Astrocyte (in vitro differentiated cells and primary cell): Measurements from ENCODE around the gene TMEM270. TPM values are rescaled to one million over a fixed set of nuclear protein-coding genes. Genes with fewer than 3 reads are reported as not detected.
A peak's percentile ranks its signal among the peaks of the same experiment; 100 is the strongest.
"Not testable (repeated sequence)": the region's sequence is repeated elsewhere in the genome, so short reads cannot be mapped to it uniquely, and the experiment has no call there.

ENCODE experiments used
- DNase-seq: peaks from one replicate; pipeline ENCODE4 v3.0.0-alpha.2; 2010; ENCODE audit warnings: low read depth
- FAIRE-seq: peaks from 2 replicates; lab custom pipeline; 2011; peaks lifted over from hg19 to GRCh38; lab: Jason Lieb, UNC
- H2AFZ ChIP-seq: 2 replicates; pipeline ENCODE4 v1.6.0; 2012; ENCODE audit warnings: low read depth, low read length, inconsistent platforms
- H3K27ac ChIP-seq: 2 replicates; pipeline ENCODE4 v1.5.1; 2011; ENCODE audit warnings: low read depth, low read length, inconsistent platforms
- H3K27me3 ChIP-seq: 2 replicates; pipeline ENCODE4 v1.6.0; 2011; ENCODE audit warnings: low read length, inconsistent platforms; ENCODE audit not compliant: insufficient read depth
- H3K36me3 ChIP-seq: 2 replicates; pipeline ENCODE4 v1.5.1; 2011; ENCODE audit warnings: low read length, inconsistent platforms; ENCODE audit not compliant: insufficient read depth
- H3K4me1 ChIP-seq: 2 replicates; pipeline ENCODE4 v1.5.1; 2011; ENCODE audit warnings: low read length, inconsistent platforms; ENCODE audit not compliant: insufficient read depth
- H3K4me2 ChIP-seq: 2 replicates; pipeline ENCODE4 v1.6.0; 2012; ENCODE audit warnings: low read length, inconsistent platforms
- H3K4me3 ChIP-seq: 2 replicates; pipeline ENCODE4 v1.5.1; 2011; ENCODE audit warnings: low read depth, mild to moderate bottlenecking, low read length, inconsistent platforms; ENCODE audit not compliant: insufficient read depth
- H3K79me2 ChIP-seq: 2 replicates; pipeline ENCODE4 v1.6.0; 2012; ENCODE audit warnings: mild to moderate bottlenecking, low read length, inconsistent platforms; ENCODE audit not compliant: insufficient read depth
- H3K9ac ChIP-seq: 2 replicates; pipeline ENCODE4 v1.6.0; 2012; ENCODE audit warnings: mild to moderate bottlenecking, low read length, inconsistent platforms
- H3K9me3 ChIP-seq: 2 replicates; pipeline ENCODE4 v1.5.1; 2012; ENCODE audit warnings: low read depth, mild to moderate bottlenecking, low read length, inconsistent platforms; ENCODE audit not compliant: insufficient read depth
- H4K20me1 ChIP-seq: 2 replicates; pipeline ENCODE4 v1.6.0; 2012; ENCODE audit warnings: low read length, inconsistent platforms; ENCODE audit not compliant: insufficient read depth
- H3K27ac Mint-ChIP-seq: one replicate; pipeline ENCODE4 v1.8.0; 2021; ENCODE audit warnings: mild to moderate bottlenecking, mixed read lengths; ENCODE audit not compliant: unreplicated experiment
- H3K27me3 Mint-ChIP-seq: one replicate; pipeline ENCODE4 v1.8.0; 2021; ENCODE audit warnings: low read depth, mixed read lengths; ENCODE audit not compliant: unreplicated experiment
- H3K36me3 Mint-ChIP-seq: one replicate; pipeline ENCODE4 v1.8.0; 2021; ENCODE audit warnings: low read depth, mixed read lengths; ENCODE audit not compliant: unreplicated experiment
- H3K4me1 Mint-ChIP-seq: one replicate; pipeline ENCODE4 v1.8.0; 2021; ENCODE audit warnings: low read depth, mixed read lengths; ENCODE audit not compliant: unreplicated experiment
- H3K4me3 Mint-ChIP-seq: one replicate; pipeline ENCODE4 v1.8.0; 2021; ENCODE audit warnings: mild to moderate bottlenecking, moderate library complexity, mixed read lengths; ENCODE audit not compliant: unreplicated experiment
- H3K9me3 Mint-ChIP-seq: one replicate; pipeline ENCODE4 v1.8.0; 2021; ENCODE audit warnings: mild to moderate bottlenecking, mixed read lengths; ENCODE audit not compliant: unreplicated experiment
- EZH2 ChIP-seq: IDR thresholded peaks from 2 replicates; pipeline ENCODE4 v1.6.1; 2012; ENCODE audit warnings: mild to moderate bottlenecking, low read length, inconsistent platforms; ENCODE audit not compliant: insufficient read depth
- total RNA-seq: library from RNA; stranded (reverse); gene quantifications from 2 replicates; pipeline ENCODE4 v1.2.1, GENCODE V29; 2021
- TF ChIP-seq, protein P1 (sequence below): IDR thresholded peaks from 2 replicates; pipeline ENCODE4 v1.5.1; 2011; ENCODE audit warnings: low read depth, mild to moderate bottlenecking, inconsistent platforms, low read length, moderate library complexity; ENCODE audit not compliant: insufficient read depth

Gene TMEM270
- total RNA-seq, 1 donor from 2014 or later = not detected

DNA sequence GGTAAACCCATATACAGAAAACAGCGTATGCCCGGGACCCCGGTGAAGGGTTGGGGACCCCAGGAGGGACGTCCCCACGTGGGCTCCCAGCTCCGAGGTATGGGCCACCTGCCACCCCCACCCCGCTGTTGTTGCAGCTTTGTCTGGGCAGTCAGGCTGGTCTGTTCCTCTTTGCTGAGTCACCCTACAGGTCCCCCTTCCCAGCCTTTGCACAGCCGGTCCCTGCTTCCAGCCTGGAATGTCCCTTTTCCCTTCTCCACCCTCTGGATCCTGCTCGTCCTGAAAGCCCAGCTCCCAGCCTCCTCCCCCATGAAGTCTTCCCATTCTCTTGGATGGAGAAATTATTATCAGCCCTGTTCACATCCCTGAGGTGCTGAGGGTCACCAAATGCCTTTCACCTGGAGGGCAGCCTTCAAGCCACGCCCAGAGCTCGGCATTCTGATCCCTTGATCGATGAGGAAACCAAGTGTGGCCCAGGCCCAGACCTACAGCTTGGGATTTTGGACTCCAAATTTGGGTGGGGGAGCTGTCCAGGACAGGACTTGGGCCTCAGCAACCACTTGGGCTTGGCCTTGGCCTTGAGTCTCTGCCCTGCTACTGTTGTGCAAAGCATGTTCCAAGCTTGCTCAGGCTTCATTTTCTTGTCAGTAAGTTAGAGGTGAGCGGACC lies 27.6 kb upstream of the TMEM270 start:
- Histone ChIP-seq H3K27me3 (no peaks in the 10 kb centered on the region), H3K36me3 (no peaks in the 10 kb centered on the region), H4K20me1 (no peaks in the 10 kb centered on the region), H3K9ac (no peak overlapping the region), H3K27ac (no peak overlapping the region), H3K4me3 (no peak overlapping the region), H3K9me3 (no peaks in the 10 kb centered on the region), H3K79me2 (no peaks in the 10 kb centered on the region), H3K4me1 (peaks cover 8% of the 10 kb centered on the region), H3K4me2 (no peak overlapping the region), H2AFZ (peak overlapping the region; percentile 24)
- H3K27ac Mint-ChIP-seq = peak overlapping the region; percentile 80
- peak overlapping the region; percentile 24 for H3K4me3 Mint-ChIP-seq
- no peak for FAIRE-seq
- no peaks in the 10 kb centered on the region for H3K36me3 Mint-ChIP-seq
- TF ChIP-seq, protein P1, sequence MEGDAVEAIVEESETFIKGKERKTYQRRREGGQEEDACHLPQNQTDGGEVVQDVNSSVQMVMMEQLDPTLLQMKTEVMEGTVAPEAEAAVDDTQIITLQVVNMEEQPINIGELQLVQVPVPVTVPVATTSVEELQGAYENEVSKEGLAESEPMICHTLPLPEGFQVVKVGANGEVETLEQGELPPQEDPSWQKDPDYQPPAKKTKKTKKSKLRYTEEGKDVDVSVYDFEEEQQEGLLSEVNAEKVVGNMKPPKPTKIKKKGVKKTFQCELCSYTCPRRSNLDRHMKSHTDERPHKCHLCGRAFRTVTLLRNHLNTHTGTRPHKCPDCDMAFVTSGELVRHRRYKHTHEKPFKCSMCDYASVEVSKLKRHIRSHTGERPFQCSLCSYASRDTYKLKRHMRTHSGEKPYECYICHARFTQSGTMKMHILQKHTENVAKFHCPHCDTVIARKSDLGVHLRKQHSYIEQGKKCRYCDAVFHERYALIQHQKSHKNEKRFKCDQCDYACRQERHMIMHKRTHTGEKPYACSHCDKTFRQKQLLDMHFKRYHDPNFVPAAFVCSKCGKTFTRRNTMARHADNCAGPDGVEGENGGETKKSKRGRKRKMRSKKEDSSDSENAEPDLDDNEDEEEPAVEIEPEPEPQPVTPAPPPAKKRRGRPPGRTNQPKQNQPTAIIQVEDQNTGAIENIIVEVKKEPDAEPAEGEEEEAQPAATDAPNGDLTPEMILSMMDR = no peak
- no peak for TF ChIP-seq EZH2
- H3K27me3 Mint-ChIP-seq = no peaks in the 10 kb centered on the region
- H3K9me3 Mint-ChIP-seq = no peaks in the 10 kb centered on the region
- H3K4me1 Mint-ChIP-seq = peaks cover 25% of the 10 kb centered on the region
- DNase-seq = no peak

- H3K27ac ChIP-seq = no peak overlapping the region
- H3K36me3 ChIP-seq = no peaks in the 10 kb centered on the region
- H3K27ac Mint-ChIP-seq = no peak overlapping the region
- no peaks in the 10 kb centered on the region for H3K27me3 Mint-ChIP-seq
- H3K9me3 Mint-ChIP-seq = no peaks in the 10 kb centered on the region
- no peaks in the 10 kb centered on the region for H3K27me3 ChIP-seq
- peaks cover 25% of the 10 kb centered on the region for H3K4me1 Mint-ChIP-seq
- no peak for DNase-seq
- FAIRE-seq = no peak
- TF ChIP-seq EZH2 = no peak
- TF ChIP-seq, protein P1 = no peak
- no peak overlapping the region for H3K4me3 Mint-ChIP-seq
- H4K20me1 ChIP-seq = no peaks in the 10 kb centered on the region
- no peak overlapping the region for H3K9ac ChIP-seq
- no peak overlapping the region for H2AFZ ChIP-seq
- H3K4me2 ChIP-seq = no peak overlapping the region
- no peaks in the 10 kb centered on the region for H3K79me2 ChIP-seq
- H3K4me3 ChIP-seq = no peak overlapping the region
- H3K9me3 ChIP-seq = no peaks in the 10 kb centered on the region
- H3K4me1 ChIP-seq = peaks cover 6% of the 10 kb centered on the region
- no peaks in the 10 kb centered on the region for H3K36me3 Mint-ChIP-seq
Observed at GRCh38 chr7:73834626-73835191, 26.2 kb upstream of the TMEM270 start.

DNA sequence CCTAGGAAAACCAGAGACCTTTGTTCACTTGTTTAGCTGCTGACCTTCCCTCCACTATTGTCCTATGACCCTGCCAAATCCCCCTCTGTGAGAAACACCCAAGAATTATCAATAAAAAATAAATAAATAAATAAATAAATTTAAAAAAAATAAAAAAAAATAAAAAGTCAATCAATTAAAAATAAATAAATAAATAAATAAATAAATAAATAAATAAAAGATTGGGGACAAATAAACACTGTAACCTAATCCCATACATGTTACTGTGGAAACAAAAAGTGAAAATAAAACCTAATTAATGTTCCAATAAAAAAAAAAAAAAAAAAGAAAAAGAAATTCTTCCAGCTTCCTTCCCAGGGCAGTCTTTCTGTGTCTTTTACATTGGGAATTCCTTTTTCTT lies 23.8 kb upstream of the TMEM270 start:
- H3K36me3 ChIP-seq, H3K27ac ChIP-seq: not testable (repeated sequence)

More for the DNA sequence above, 23.8 kb upstream of the TMEM270 start:
- DNase-seq, H3K9ac ChIP-seq, H3K79me2 ChIP-seq, FAIRE-seq, H3K36me3 Mint-ChIP-seq, H3K4me2 ChIP-seq, H3K4me3 ChIP-seq, H3K27me3 Mint-ChIP-seq, H3K4me3 Mint-ChIP-seq, H3K4me1 ChIP-seq, H2AFZ ChIP-seq, H3K9me3 ChIP-seq, H4K20me1 ChIP-seq, H3K27ac Mint-ChIP-seq, H3K9me3 Mint-ChIP-seq, H3K27me3 ChIP-seq, H3K4me1 Mint-ChIP-seq: not testable (repeated sequence)
